ENCODE measurements around the gene ARCN1.
A peak's percentile ranks its signal among the peaks of the same experiment; 100 is the strongest.

Gene ARCN1

DNA sequence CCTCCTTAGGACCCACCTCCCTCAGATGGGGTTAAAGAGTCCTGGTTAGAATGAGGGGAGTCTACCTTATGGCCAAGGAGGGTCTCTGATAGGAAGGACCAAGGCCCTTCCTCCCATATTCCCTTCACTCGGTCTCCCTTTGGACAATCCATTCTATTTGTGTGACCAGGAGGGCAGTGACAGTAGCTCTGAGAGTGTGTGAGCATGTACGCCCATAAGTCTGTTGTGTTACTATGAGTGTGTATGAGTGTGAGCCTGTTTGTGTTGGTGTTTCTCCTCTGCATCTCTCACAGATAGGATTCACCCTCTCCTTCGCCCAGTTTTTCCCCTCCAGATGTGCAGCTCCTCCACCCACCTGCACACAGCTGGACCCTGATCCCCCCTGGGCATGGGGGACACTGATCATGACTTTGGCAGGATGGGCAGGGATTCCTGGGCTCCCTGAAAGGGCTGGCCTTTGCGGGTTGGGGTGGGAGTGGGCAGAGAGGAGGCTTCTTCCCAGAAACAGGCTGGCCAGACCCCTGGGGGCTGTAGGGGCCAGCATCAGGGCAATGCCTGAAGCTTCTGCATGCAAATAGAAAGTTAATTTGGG lies 49.7 kb downstream of the ARCN1 start:
- DNase-seq (ENCODE audit: low spot score): no peak

DNA sequence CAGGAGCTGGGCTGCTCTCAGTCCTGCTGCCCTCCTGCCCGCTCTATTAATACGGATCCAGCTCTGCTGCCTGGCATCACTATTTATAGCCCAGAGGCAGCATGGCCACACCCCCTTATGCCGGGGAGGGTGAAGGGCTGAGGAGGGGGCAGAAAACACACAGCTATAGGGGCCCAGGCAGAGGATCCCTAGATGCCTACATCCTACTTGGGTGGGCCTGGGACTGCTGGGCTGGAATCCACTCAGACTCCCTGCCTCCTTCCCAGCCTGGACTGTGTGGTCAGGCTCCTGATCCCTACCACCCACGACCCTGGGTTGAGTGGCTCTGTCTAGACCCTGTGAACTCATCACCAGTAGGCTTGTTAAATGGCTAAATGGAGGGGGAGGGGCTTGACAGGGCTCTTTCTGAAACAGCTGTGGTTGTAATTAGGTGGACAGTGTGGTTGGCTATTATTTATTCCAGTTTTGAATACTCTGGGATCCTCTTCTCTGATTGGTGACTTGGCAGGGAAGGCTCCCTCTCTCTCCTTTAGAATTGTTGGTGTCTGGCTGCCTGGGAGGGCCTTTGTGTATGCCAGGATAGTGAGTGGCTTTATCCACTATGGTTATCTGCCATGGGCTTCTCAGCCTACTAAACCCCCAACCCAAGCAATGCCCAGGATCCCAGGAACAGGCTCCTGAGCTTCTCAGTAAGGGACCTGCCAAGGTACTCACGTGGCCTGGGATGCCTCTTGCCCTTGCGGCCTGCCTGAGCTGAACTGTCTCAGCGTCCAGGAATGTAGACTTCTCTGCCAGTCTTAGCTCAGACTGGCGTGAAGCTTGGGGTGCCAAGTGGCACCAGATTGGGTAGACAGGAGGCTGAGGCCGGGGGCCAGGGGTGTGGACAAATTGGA lies 50.4 kb downstream of the ARCN1 start:
- DNase-seq (ENCODE audit: low spot score): peak; percentile 57

DNA sequence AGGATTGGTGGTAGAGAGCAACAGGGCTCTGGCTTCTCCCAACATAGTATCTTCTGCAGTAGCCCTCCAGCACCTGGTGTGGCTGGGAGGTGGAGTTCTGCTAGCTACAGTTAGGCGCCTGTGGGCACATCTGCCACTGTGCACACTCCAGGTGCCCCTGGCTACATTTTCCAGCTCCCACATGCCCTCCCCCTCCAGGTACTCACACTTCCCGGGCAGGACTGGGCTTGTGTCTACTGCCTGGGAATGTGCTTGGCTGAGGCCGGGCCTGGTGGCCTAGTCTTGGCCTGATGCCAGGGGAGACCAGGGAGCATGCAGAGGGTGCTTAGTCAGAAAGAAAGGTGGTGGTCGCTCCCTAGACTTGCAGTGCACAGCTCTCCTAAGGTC lies 51.1 kb downstream of the ARCN1 start:
- no peak for DNase-seq (ENCODE audit: low spot score)

DNA sequence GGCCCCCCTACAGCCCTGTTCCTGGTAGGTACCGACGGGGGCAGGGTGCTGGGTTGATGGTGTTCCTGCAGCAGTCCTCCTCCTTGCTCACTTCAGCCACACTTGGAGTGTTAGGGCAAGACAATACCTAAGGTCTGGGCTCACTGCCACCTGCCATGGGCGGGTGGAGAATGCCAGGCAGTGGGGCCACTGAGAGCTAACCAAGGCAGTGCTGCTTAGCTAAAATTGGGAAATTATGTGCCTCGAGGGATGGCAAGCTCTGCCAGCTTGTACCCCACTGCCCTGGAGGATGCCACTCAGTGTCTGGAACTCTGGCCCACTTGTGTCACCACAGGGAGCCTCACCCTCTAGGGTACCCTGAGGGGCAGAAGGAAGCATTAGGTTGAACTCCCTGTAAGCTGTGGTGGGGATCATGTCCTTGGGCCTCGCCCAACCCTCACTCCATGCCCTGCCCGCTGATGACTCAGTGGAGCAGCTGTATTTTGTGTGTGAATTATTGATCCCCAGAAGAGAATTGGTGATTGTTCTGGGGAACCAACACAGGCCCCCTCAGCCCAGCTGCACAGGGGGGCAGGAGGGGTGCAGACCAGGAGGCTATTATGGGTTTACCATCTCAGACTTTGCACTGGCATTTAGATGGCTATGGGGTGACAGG lies 53.0 kb downstream of the ARCN1 start:
- DNase-seq (ENCODE audit: low spot score): peak; percentile 51

DNA sequence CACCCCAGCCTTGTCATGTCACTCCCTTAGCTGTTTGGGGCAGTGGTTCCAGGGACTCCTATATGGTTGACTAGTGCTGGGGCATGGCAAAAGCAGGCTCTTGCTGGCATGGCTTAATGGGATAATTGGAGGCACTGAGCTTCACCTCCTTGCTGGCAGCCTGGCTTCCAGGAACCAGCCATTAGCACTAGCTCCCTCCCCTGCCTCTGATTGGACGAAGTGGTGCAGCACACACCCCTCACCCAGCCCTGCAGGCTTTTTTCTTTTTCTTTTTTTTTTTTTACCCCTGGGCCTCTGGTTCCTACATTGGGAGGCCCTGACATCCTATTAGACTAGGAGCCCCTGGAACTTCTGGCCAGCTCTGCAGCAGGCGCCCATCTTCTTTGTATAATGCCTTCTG lies 53.8 kb downstream of the ARCN1 start:
- DNase-seq (ENCODE audit: low spot score): no peak

DNA sequence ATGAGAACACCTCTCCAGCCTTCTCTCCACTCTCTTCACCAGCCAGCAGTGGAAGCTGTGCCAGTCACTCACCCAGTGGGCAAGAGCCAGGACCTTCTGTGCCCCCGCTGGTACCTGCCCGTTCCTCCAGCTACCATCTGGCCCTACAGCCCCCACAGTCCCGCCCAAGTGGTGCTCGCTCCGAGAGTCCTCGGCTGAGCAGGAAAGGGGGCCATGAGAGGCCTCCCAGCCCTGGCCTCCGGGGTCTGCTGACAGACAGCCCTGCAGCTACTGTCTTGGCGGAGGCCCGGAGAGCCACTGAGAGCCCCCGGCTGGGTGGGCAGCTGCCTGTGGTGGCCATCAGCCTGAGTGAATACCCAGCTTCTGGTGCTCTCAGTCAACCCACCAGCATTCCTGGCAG lies 55.4 kb downstream of the ARCN1 start:
- DNase-seq (ENCODE audit: low spot score): no peak

DNA sequence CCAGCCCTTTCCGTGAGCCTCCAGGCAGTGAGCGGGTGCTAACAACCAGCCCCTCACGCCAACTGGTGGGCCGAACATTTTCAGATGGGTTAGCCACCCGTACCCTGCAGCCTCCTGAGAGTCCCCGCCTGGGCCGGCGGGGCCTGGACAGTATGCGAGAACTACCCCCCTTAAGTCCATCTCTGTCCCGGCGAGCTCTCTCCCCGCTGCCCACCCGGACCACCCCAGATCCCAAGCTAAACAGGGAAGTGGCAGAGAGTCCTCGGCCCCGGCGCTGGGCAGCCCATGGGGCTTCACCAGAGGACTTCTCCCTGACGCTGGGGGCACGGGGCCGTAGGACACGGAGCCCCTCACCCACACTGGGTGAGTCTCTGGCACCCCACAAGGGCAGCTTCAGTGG lies 55.8 kb downstream of the ARCN1 start:
- no peak for DNase-seq (ENCODE audit: low spot score)

DNA sequence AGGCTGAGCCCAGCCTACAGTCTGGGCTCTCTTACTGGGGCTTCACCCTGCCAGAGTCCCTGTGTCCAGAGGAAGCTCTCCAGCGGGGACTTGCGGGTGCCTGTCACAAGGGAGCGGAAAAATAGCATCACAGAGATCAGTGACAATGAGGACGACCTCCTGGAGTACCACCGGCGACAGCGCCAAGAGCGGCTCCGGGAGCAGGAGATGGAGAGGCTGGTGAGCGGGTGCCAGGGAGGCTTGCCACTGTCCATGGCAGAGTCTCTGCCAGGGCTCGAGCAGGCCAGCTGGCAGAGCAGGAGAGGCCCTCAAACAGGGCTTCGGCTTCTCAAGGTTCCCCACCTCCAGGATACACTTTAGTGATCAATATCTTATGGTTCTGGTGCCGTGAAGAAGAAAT lies 56.2 kb downstream of the ARCN1 start:
- DNase-seq (ENCODE audit: low spot score): peak; percentile 69

DNA sequence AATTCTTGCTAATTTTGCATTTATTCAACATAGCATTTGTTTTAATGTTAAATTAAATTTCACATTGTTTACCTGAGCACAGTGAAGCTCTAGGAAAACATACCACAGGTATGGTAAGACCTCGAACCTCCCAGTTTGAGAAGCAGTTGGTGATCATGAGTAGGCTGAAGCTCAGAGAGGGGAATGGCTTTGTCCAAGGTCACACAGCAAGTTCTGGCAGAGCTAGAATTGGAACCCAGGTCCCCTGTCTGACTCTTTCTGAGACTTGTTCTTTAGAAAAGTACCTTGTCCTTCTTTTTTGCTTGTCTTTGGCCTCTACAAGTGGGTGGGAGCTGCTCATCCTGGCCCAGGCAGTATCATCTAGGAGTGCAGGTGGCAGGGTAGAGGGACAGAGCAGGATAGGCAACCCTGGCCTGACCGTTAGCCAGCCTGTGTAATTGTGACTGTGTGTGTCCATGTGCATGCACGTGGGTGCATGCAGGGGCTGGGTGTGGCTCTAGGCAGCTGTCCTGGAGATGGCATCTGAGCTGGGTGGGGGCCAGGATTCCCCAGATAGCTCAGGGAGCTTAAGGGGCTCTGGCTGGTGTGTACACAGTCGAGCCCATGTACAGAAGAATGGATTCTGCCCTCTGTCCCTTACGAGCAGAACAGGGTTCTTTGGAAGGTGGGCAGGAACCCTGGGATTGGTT lies 56.8 kb downstream of the ARCN1 start:
- no peak for DNase-seq (ENCODE audit: low spot score)

DNA sequence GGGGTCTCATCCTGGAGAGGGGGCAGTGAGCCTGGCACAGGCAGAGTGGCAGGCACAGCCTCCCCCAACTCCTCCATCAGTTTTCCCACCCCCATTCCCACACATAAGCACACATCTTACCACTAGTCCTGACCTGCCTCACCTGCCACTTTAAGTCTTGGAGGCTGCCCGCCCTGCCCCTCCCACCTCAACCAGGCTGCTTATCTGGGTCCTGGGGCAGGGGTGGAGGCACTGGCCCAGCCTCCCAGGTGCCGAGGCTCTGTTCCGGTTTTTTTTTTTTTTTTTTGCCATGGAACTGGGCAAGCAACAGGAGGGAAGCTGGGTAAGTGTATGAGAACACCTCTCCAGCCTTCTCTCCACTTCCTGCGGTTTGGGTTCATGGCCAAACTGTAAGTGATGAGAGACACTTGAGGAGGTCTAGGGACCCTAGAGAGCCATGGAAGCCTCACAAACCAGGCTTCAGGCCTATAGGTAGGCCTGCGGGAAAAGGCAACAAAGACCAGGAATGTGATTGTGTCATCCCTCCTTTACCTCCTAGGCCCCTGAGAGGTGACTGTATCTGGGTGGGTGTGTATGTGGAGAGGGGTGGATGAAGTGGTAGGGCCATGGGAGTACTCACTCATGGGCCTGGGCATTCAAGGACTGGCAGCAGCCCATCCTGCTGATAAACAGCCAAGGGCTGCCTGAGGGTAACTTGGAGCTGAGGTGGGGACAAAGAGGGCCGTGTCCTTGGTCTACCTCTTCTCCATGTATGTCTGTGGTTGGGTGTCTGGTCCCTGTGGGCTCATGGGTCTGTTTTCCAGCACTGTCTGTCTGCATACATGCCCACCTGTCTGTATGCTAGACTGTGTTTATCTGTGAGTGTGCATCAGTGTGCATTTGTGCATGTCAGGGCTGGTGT lies 57.8 kb downstream of the ARCN1 start:
- no peak for DNase-seq (ENCODE audit: low spot score)

DNA sequence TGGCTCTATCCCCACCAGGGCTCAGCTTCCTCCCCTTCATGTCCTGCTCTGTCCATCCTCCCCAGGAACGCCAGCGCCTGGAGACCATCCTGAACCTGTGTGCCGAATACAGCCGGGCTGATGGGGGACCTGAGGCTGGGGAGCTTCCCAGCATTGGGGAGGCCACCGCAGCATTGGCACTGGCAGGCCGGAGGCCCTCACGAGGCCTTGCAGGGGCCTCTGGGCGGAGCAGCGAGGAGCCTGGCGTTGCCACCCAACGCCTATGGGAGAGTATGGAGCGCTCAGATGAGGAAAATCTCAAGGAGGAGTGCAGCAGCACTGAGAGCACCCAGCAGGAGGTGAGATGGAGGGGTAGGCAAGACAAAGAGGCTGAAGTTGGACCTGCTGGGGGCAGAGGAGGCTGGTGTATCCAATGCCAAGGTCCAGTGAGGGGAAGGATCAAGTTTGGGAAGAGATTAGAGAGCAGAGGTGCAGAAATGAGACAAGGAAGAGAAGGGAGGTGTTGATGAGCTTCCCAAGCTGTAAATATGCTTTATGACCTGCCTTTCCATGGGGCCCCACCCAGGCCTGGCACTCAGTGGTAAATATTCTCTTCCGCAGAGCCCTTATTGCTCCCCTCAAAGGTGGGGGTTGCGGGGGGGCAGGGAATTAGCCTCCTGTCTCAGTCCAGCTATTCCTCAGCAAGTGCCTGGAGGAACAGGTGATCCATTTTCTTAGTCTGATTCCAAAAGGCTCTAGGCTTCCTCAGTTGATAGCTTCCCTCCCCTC lies 59.1 kb downstream of the ARCN1 start:
- DNase-seq (ENCODE audit: low spot score): no peak

DNA sequence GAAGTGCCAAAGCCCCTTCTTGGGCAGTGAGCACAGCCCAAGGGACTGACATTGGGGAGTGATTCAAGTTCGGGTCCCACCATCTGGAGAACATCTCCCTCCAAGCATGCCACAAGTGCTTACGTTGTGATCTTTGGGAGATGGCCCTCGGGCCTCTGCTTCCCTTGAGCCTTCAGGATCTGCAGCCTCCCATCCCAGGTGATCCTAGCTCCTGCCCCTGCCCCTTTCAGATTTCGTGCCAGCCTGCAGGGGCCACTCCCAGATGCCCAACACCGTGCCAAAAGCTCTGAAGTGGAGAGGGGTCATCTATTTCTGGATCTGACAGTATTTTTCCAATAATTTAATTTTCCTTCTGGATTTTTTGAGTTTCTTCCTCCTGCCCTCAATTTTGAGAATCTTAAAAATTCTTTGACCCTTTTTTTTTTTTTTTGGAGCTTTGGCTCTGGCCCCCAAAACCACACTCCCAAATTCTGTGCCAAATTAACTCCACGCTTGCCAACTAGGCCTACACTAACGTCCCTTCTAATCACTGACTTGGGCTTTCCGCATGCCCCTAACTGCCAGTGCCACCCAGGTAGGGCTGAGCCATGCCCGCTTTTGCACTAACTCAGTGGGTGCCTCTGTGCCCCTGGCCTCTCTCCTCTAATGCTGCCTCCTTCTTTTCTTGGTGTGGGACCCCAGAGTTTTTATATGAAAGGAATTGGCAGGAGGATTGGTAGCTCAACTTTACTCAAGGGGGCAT lies 60.5 kb downstream of the ARCN1 start:
- DNase-seq (ENCODE audit: low spot score): no peak

DNA sequence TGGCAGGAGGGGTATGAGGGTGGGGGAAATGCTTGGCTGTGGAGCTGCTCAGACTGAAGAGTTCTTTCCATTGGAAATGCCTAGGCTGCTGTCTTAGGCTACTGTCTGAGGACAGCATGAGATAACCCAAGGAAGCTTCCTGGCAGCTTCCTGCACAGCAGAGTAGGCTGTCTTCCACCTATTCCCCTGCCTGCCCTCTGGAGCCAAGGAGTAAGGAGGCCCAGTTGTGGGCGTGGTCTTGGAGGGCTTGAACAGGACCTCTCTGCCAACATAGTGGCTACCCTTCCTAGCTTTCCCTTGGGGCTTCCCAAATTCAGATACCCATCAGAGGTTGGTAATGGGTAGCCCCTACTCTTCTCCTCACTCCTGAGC lies 61.1 kb downstream of the ARCN1 start:
- no peak for DNase-seq (ENCODE audit: low spot score)

DNA sequence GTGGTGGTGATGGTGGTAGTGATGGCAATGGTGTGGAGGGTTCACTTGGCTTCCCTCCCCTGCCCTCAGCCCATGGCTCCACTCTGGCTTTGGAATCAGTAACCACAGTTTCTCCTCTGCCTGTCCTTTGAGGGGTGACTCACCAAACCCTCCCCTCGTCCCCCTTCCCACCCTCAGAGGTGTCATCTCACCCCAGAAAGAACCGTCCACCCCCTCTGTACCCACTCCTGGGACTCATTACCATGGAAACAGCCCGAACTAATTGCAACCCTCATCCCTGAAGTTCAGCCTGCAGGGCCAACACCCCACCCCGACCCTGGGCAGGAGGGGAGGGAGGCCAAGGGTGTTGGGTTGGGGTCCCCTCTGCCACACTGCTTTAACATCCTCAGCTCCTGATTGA lies 61.8 kb downstream of the ARCN1 start:
- DNase-seq (ENCODE audit: low spot score): no peak

DNA sequence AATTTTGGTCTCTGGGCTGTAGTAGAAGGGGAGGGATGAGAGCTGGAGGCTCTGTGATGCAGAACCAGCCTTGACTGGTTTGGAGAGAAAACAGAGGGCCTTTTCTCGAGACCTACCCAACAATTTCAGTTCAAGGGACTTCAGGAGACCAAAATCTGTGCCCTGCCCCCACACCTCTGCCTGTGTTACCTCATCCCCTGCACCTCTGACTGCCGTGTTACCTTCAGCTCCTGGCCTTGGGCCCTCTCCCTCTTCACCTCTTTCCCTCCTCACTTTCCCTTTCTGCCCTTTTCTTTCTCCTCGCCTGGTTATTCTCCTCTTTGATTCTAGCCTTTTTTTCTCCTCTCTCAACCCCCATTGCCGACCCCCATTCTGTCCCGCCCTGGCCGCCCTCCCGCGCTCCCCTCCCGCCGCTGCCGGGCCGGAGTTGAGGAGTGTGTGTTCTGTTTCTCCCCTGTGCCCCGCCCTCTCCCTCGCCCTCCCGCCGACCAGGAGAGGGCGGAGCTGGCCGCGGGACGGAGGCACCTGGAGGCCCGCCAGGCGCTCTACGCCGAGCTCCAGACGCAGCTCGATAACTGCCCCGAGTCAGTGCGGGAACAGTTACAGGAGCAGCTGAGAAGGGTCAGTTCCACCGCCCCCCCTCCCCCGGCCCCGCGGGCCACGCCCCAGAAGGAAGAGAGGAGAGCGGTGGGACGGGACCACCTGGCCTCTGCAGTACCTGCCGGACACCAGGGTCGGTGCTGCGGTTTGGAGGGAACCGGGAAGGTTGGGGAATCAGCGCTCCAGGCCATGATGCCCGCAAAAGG lies 62.4 kb downstream of the ARCN1 start:
- no peak for DNase-seq (ENCODE audit: low spot score)

DNA sequence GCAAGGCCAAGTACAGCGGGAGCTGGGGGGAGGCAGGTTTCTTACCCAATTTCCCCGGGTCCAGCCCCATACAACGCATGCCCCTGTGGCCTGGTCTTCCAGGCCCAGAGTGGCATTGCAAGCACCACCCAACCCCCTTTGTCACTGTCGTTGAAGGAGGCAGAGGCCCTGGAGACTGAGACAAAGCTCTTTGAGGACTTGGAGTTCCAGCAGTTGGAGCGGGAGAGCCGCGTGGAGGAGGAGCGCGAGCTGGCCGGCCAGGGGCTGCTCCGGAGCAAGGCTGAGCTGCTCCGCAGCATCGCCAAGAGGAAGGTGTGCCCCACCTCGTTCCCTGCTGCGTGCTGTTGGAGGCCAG lies 63.0 kb downstream of the ARCN1 start:
- no peak for DNase-seq (ENCODE audit: low spot score)

DNA sequence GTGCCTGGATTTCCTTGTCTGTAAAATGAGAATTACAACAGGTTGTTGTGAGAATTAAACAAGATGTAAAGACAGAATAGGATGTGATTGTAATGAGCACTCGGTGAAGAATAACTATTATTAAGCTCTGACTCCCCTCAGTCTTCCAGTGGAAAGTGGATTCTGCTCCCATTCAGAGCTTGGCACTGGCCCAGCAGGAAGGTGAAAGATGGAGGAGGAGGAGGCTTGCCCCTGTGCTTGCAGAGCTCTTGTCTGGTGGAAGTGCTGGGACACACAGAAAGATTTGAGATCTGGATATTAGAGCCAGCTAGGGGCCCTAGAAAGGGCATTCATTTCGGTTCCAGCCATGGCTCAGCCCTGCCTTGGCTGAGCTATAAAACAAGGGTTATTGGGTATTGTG lies 63.4 kb downstream of the ARCN1 start:
- no peak for DNase-seq (ENCODE audit: low spot score)

DNA sequence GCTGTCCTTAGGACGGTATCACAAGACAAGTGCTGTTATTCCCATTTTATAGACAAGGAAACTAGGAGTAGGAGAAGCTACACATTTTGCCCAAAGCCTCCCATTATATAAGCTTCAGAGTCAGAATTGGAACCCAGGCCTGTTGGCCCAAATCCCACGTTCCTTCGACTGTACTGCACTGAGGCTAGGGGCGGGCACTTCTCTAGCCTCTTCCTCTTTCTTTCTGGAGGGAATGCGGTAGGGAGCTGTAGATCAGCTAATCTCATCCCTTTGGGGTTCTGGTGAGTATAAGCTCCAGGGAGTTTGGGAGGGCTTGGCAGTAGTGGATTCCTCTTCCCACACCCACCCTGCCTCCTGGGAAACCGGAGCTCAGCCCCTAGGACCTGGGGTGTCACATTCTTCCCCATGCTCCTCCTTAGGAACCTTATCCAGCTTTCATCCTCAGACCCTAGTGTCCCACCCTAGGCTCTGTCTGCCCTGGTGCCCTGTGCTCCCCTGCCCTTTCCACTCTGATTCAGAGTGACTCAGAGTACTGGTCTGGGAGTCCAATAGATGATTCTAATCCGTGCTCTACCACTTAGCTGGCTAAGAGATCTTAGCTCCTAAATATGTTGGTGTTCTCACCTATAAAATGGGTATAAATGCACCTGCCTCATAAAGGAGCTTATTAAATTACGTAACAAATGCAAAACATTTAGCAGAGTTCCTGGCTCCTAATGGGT lies 64.5 kb downstream of the ARCN1 start:
- no peak for DNase-seq (ENCODE audit: low spot score)

DNA sequence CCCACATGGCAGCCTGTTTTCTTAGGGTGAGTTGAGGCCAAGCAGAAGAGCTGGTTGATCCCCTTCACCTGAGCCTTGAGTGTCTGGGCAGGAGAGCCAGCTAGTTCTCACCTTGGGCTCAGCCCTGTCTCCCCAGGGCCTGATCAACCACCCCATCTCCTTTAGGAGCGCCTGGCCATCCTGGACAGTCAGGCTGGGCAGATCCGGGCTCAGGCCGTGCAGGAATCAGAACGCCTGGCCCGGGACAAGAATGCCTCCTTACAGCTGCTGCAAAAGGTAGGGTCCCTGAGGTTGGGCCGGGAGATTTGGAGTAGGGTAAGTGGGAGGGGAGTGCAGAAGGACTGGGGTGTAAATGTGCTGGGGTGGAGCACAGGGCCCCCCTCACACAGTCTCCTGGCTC lies 66.5 kb downstream of the ARCN1 start:
- no peak for DNase-seq (ENCODE audit: low spot score)
